GM12874 (cell line): ENCODE results near the gene APOBEC3B.

Source experiments
- TF ChIP-seq, protein P1 (sequence below): IDR thresholded peaks from 2 replicates; pipeline ENCODE4 v1.5.1; 2011; ENCODE audit warnings: low read depth, mild to moderate bottlenecking, control low read depth, low read length, moderate library complexity; ENCODE audit not compliant: insufficient read depth

Gene APOBEC3B

DNA sequence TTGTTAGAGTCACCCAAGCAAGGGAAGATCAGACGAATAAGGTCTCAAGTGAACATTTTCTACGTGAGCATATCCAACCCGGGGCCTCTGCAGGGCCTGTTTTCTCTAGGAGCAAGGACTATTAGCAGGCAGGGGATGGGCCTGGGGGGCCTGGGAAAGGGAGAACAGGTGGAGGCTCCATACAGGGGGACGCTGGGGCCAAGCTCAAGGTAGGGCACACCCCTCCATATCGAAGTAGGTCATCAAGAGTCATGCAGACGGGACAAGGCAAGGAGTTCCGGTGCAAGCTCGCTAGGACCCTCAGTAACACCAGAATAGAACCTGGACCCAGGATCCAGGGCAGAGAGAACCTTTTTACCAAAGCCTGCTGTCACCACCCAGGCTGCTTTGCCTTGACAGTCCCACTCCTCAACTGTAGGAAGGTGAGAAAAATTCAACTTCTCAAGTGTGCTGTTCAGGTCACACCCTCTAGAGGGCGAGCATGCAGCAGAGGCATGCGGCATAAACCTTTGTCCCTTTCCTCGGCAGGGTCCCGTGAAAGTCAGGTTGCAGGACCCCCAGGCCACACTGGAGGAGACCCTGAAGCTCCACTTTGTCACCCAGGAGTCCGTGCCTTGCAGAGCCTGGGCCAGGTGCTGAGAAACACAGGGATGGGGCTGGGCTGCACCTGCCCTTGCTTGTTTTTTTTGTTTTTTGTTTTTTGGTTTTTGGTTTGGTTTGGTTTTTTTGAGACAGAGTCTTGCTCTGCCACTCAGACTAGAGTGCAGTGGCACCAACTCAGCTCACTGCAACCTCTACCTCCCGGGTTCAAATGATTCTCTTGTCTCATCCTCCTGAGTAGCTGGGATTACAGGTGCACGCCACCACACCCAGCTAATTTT is 8.6 kb upstream of the APOBEC3B start:
- TF ChIP-seq, protein P1, sequence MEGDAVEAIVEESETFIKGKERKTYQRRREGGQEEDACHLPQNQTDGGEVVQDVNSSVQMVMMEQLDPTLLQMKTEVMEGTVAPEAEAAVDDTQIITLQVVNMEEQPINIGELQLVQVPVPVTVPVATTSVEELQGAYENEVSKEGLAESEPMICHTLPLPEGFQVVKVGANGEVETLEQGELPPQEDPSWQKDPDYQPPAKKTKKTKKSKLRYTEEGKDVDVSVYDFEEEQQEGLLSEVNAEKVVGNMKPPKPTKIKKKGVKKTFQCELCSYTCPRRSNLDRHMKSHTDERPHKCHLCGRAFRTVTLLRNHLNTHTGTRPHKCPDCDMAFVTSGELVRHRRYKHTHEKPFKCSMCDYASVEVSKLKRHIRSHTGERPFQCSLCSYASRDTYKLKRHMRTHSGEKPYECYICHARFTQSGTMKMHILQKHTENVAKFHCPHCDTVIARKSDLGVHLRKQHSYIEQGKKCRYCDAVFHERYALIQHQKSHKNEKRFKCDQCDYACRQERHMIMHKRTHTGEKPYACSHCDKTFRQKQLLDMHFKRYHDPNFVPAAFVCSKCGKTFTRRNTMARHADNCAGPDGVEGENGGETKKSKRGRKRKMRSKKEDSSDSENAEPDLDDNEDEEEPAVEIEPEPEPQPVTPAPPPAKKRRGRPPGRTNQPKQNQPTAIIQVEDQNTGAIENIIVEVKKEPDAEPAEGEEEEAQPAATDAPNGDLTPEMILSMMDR = peak; percentile 96

DNA sequence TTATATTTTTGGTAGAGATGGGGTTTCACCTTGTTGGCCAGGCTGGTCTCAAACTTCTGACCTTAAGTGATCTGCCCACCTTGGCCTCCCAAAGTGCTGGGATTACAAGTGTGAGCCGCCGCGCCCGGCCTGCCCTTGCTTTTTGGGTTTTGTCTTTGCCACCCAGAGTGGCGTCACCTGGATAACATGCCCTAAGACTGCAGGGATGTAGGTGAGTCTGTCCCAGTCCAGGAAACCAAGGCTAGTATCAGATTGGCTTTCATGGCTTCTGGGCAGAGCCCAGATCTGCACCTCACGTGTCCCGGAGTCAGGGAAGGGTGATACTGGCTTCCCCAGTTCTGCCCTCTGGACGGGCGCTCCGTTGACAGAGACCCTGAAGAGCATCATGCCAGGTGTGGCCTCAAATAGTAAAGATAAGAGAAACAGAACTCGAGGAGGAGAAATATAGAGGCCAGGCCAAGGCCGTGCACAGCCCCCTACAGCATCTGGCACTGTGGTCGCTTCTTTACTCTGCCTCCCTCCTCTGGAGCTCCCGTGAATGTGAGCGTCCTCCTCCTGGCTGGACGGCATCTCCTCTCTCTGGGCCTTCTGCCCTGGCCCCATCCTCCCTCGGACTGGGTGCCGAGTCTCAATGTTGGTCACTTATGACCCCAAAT is 7.8 kb upstream of the APOBEC3B start:
- TF ChIP-seq, protein P1 = no peak

DNA sequence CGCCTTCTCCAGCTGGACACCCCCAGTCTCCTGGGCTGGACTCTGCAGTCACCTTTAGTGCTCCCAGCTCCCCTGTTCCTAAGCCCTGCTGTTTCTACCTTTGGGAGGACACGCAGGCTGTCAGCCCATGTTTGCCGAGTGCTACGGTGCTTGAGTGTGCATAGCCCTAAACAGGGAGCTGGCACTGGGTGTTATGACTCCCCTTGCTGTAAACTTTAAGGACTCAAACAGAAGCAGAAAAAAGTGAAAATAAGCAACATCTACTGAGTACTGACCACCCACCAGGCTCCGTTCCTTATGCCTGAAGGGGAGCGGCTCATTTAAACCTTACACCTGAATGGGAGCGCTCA is 7.3 kb upstream of the APOBEC3B start:
- TF ChIP-seq, protein P1 = no peak

DNA sequence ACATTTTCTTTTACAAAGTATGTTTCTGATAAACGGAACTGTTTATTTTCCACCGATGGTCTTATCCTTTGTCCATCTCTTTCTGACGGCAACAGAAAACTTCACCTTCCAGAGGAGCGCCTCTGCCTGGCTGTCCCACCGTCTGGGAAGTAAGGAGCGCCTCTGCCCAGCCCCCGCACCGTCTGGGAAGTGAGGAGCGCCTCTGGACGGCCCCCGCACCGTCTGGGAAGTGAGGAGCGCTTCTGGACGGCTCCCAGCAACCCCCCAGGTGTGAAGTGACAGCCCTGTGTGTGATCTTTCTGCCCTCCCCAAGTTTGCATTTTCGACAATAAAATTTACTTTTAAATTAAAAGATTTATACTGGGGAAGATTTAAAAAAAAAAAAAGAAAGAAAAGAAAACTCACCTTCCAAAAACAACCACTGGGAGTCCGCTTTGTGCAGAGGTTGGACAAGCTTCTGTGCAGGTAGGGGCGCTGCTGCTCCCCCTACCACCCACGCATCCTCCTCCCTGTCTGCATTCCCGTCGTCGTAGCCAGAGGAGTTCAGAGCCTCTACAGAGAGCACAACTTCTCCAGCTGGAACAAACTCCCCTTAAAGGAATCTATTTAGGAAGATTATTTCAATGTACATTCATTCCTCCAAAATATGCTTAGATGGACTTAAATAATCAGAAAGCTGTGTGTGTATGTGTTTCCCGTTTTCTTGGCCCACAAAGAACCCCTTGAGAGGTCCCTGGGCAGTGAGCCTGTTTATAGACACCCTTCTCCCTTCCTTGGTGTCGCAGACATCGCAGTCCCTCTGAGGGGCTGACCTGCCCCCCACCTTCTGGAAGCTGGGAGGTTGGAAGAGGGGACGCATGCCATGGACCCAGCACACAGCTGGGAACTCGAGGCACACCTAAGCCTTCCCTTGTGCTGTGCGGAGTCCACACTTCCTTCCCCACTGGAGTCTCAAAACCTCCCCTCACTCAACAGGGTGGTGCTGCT is 849 bp upstream of the APOBEC3B start:
- TF ChIP-seq, protein P1 = peak; percentile 64

DNA sequence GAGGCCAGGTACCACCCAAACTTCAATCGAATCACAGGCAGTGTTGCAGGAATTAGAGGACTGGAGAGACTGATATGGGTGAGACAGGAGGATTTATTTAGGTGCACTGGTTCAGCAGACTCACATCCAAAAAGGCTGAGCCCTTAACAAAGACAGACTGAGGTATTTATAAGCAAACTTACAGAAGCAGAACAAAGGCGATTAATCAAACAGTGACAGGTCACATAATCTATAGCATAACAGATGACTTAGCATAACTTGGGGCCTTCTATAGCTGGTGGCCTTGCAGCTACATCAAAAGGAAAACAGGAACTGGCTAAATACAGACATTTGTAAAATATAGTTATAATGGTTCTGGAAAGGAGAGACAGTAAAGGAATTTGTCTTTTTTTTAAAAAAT is 2.1 kb downstream of the APOBEC3B start:
- TF ChIP-seq, protein P1 = no peak

DNA sequence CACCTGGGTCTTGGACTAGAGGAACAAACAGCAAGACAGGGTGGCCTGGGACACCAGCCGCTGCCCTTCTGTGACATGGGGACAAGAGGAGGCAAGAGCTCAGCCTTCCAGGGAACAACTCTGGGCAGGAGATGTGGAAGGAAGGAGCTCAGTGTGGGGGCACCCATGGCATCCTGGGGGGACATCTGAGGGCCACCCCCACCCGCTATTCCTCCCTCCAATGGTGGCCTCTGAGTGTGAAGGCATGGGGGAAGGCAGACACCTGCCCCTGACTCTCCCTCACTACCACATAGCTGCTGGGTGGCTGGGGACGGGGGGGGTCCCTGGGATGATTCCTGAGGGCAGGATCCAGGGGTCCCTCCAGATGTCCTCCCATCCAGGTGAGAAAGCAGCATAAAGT is 4.5 kb downstream of the APOBEC3B start:
- TF ChIP-seq, protein P1 = no peak
